HG02623 (cell line): ENCODE measurements around the gene PSMB7.

Experiments used
- ATAC-seq: cut with Tn5 transposase; IDR thresholded peaks from one replicate; pipeline ENCODE4 v1.9.1; 2021; ENCODE audit warnings: moderate library complexity; ENCODE audit not compliant: unreplicated experiment

Gene PSMB7

DNA sequence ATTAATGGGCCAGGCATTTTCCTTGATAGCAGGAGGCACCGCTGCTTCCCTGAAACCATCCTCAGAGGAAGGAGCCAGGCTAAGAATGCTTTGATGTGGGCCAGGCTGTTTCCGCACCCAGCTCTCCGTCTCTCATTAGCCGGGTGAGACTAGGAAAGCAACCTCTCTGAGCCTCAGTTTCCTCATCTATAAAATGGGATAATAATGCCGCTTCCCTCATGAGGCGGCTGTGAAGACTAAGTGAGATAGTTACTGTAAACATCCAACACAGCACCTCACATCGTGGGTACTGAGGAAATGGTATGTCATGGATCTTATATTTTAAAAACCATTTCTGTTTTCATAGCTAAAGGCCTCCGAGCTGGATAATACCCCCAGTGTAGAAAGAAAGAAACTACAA, 111.0 kb downstream of the PSMB7 start:
- no peak for ATAC-seq

DNA sequence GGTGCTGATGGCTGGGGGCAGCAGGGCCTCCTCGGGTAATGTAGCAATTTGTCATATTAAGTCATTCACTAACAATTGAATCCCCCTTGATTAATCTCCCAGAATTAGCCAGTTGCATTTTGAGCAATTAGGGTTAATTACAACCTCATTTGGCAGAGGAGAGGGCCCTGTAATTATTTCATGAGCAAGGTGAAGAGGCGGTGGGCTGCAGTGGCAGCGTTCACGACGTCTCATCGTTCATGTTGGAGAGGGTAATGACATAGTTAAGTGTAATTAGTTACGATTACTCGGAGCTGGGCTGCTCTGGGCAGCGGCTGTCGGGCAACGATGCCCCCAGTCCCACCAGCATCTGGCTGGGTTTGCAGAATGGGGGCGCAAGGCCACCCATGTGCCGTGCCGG, 111.5 kb downstream of the PSMB7 start:
- ATAC-seq: no peak
